ENCODE data around the gene PCDHB7. TPM values are rescaled to one million over a fixed set of nuclear protein-coding genes. Genes with fewer than 3 reads are reported as not detected.
A peak's percentile ranks its signal among the peaks of the same experiment; 100 is the strongest.
"Not testable (repeated sequence)": the region's sequence is repeated elsewhere in the genome, so short reads cannot be mapped to it uniquely, and the experiment has no call there.

Gene PCDHB7
- total RNA-seq, 1 donor from 2014 or later = 1.8 TPM

DNA sequence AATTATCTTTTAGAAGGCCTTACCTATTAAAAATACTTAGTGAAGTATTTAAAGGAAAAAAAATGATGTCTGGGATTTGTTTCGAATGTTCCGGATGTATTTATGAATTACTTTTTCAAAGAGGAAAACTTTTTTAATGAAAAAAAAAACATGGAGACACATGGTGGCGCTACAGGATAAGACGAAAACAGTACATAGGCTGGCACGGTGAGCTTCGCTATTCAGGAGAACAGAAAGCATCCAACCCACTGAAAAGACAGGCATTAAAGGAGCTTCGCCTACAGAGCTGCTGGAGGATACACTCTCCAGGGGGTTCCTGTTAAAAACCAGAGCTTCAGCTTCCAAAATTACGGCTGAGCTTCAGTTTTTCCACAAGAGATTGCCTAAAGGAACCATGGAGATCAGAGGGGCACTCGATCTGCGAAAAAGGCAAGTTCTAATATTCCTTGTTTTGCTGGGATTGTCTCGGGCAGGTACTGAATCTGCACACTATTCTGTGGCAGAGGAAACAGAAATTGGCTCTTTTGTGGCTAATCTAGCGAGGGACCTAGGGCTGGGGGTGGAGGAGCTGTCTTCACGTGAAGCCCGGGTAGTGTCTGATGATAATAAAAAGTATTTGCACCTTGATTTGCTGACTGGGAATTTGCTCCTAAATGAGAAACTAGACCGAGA is 50.8 kb downstream of the PCDHB7 start, which contains the start of gene PCDHB14:
PCDHB14 (plus strand) TSS at position 232 of the 672 bp plus-strand sequence; CDS start at position 395, 163 bp downstream.
- TF ChIP-seq, protein P1, sequence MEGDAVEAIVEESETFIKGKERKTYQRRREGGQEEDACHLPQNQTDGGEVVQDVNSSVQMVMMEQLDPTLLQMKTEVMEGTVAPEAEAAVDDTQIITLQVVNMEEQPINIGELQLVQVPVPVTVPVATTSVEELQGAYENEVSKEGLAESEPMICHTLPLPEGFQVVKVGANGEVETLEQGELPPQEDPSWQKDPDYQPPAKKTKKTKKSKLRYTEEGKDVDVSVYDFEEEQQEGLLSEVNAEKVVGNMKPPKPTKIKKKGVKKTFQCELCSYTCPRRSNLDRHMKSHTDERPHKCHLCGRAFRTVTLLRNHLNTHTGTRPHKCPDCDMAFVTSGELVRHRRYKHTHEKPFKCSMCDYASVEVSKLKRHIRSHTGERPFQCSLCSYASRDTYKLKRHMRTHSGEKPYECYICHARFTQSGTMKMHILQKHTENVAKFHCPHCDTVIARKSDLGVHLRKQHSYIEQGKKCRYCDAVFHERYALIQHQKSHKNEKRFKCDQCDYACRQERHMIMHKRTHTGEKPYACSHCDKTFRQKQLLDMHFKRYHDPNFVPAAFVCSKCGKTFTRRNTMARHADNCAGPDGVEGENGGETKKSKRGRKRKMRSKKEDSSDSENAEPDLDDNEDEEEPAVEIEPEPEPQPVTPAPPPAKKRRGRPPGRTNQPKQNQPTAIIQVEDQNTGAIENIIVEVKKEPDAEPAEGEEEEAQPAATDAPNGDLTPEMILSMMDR (IDR thresholded peaks at IDR 0.05; ENCODE audit: unreplicated experiment) = no peak
- Mint-ChIP-seq H3K27ac (no peak within 1 kb of the TSS), H3K4me1 (no peaks in the 10 kb centered on the region), H3K27me3 (ENCODE audit: low read depth) (no peaks in the 10 kb centered on the region), H3K36me3 (peaks cover 60% of the 10 kb centered on the region), H3K4me3 (peak within 1 kb of the TSS; percentile 53), H3K9me3 (peaks cover 69% of the 10 kb centered on the region)
- no peak for DNase-seq (ENCODE audit: low spot score in 2 of 2, unreplicated experiment in 2 of 2)

DNA sequence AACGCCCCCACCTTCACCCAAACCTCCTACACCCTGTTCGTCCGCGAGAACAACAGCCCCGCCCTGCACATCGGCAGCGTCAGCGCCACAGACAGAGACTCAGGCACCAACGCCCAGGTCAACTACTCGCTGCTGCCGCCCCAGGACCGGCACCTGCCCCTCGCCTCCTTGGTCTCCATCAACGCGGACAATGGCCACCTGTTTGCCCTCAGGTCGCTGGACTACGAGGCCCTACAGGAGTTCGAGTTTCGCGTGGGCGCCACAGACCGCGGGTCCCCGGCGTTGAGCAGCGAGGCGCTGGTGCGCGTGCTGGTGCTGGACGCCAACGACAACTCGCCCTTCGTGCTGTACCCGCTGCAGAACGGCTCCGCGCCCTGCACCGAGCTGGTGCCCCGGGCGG is 52.4 kb downstream of the PCDHB7 start:
- not testable (repeated sequence) for H3K27ac Mint-ChIP-seq; H3K4me1 Mint-ChIP-seq; H3K4me3 Mint-ChIP-seq; DNase-seq (ENCODE audit: low spot score in 2 of 2, unreplicated experiment in 2 of 2); H3K27me3 Mint-ChIP-seq (ENCODE audit: low read depth)
- peaks cover 47% of the 10 kb centered on the region for H3K36me3 Mint-ChIP-seq
- peaks cover 62% of the 10 kb centered on the region for H3K9me3 Mint-ChIP-seq

DNA sequence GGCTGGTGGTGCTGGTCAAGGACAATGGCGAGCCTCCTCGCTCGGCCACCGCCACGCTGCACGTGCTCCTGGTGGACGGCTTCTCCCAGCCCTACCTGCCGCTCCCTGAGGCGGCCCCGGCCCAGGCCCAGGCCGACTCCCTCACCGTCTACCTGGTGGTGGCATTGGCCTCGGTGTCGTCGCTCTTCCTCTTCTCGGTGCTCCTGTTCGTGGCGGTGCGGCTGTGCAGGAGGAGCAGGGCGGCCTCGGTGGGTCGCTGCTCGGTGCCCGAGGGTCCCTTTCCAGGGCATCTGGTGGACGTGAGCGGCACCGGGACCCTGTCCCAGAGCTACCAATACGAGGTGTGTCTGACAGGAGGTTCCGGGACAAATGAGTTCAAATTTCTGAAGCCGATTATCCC is 53.0 kb downstream of the PCDHB7 start:
- H3K4me3 Mint-ChIP-seq; DNase-seq (ENCODE audit: low spot score in 2 of 2, unreplicated experiment in 2 of 2); H3K4me1 Mint-ChIP-seq; H3K27me3 Mint-ChIP-seq (ENCODE audit: low read depth); H3K27ac Mint-ChIP-seq: not testable (repeated sequence)
- H3K36me3 Mint-ChIP-seq = peaks cover 41% of the 10 kb centered on the region
- peaks cover 60% of the 10 kb centered on the region for H3K9me3 Mint-ChIP-seq

Other genes with a start within 250 kb of the PCDHB7 start
- 9.2 to 10.1 TPM (median 9.7 TPM) in 3 replicates for gene PCDHAC1, start 246.3 kb upstream of the PCDHB7 start, total RNA-seq
- gene PCDHAC2, start 206.2 kb upstream of the PCDHB7 start, total RNA-seq = 12.1 to 12.7 TPM (median 12.4 TPM) in 3 replicates
- gene PCDHB1, start 121.3 kb upstream of the PCDHB7 start, total RNA-seq = 0.16 to 0.18 TPM (median 0.16 TPM) in 3 replicates
- 116 to 127 TPM (median 118 TPM) in 3 replicates for gene PCDHB2, start 78.0 kb upstream of the PCDHB7 start, total RNA-seq
- gene PCDHB3, start 72.2 kb upstream of the PCDHB7 start, total RNA-seq = 19.2 to 21.6 TPM (median 19.8 TPM) in 3 replicates
- 7.9 to 8.6 TPM (median 8.0 TPM) in 3 replicates for gene PCDHB4, start 50.8 kb upstream of the PCDHB7 start, total RNA-seq
- 5.2 to 6.8 TPM (median 6.0 TPM) in 3 replicates for gene PCDHB5, start 37.4 kb upstream of the PCDHB7 start, total RNA-seq
- 1.8 to 2.1 TPM (median 2.1 TPM) in 3 replicates for gene PCDHB6, start 22.6 kb upstream of the PCDHB7 start, total RNA-seq
- 2.3 to 2.4 TPM (median 2.4 TPM) in 3 replicates for gene PCDHB8, start 5.1 kb downstream of the PCDHB7 start, total RNA-seq
- gene PCDHB16, start 9.7 kb downstream of the PCDHB7 start, total RNA-seq = 23.5 to 24.6 TPM (median 24.4 TPM) in 3 replicates
- gene PCDHB9, start 14.5 kb downstream of the PCDHB7 start, total RNA-seq = 14.5 to 16.0 TPM (median 15.1 TPM) in 3 replicates
- gene PCDHB10, start 19.7 kb downstream of the PCDHB7 start, total RNA-seq = 10.8 to 11.9 TPM (median 11.7 TPM) in 3 replicates
- 6.1 to 6.6 TPM (median 6.4 TPM) in 3 replicates for gene PCDHB11, start 27.0 kb downstream of the PCDHB7 start, total RNA-seq
- gene PCDHB12, start 36.1 kb downstream of the PCDHB7 start, total RNA-seq = 5.8 to 6.4 TPM (median 6.1 TPM) in 3 replicates
- gene PCDHB13, start 41.3 kb downstream of the PCDHB7 start, total RNA-seq = 7.8 to 8.0 TPM (median 8.0 TPM) in 3 replicates
- 7.1 to 8.6 TPM (median 7.7 TPM) in 3 replicates for gene PCDHB14, start 50.7 kb downstream of the PCDHB7 start, total RNA-seq
- 2.2 to 2.4 TPM (median 2.3 TPM) in 3 replicates for gene PCDHB15, start 72.8 kb downstream of the PCDHB7 start, total RNA-seq
- gene SLC25A2, start 131.4 kb downstream of the PCDHB7 start, total RNA-seq = 1.3 to 1.6 TPM (median 1.6 TPM) in 3 replicates
- gene TAF7, start 148.1 kb downstream of the PCDHB7 start, total RNA-seq = 97.2 to 103 TPM (median 99.6 TPM) in 3 replicates
- gene PCDHGA1, start 157.9 kb downstream of the PCDHB7 start, total RNA-seq = 0.22 to 0.47 TPM (median 0.34 TPM) in 3 replicates
- 0.11 to 0.33 TPM (median 0.32 TPM) in 3 replicates for gene PCDHGA2, start 166.1 kb downstream of the PCDHB7 start, total RNA-seq
- gene PCDHGA3, start 171.2 kb downstream of the PCDHB7 start, total RNA-seq = 0.07 to 0.16 TPM (median 0.13 TPM) in 3 replicates
- gene PCDHGB1, start 177.5 kb downstream of the PCDHB7 start, total RNA-seq = 1.7 to 2.0 TPM (median 2.0 TPM) in 3 replicates
- gene PCDHGA4, start 182.4 kb downstream of the PCDHB7 start, total RNA-seq = 0.86 to 1.2 TPM (median 1.1 TPM) in 3 replicates
- 0.86 to 1.3 TPM (median 1.2 TPM) in 3 replicates for gene PCDHGB2, start 187.3 kb downstream of the PCDHB7 start, total RNA-seq
- gene PCDHGA5, start 191.5 kb downstream of the PCDHB7 start, total RNA-seq = 0.51 to 0.66 TPM (median 0.52 TPM) in 3 replicates
- gene PCDHGB3, start 197.6 kb downstream of the PCDHB7 start, total RNA-seq = 0.59 to 0.74 TPM (median 0.64 TPM) in 3 replicates
- 0.25 to 0.60 TPM (median 0.57 TPM) in 3 replicates for gene PCDHGA6, start 201.2 kb downstream of the PCDHB7 start, total RNA-seq
- 0.33 to 0.43 TPM (median 0.38 TPM) in 3 replicates for gene PCDHGA7, start 210.1 kb downstream of the PCDHB7 start, total RNA-seq
- gene PCDHGB4, start 215.1 kb downstream of the PCDHB7 start, total RNA-seq = 31.0 to 35.5 TPM (median 33.0 TPM) in 3 replicates
- gene PCDHGA8, start 220.0 kb downstream of the PCDHB7 start, total RNA-seq = 2.6 to 2.9 TPM (median 2.7 TPM) in 3 replicates
- gene PCDHGB5, start 225.3 kb downstream of the PCDHB7 start, total RNA-seq = 3.3 to 4.5 TPM (median 3.9 TPM) in 3 replicates
- gene PCDHGA9, start 230.1 kb downstream of the PCDHB7 start, total RNA-seq = 2.1 to 2.3 TPM (median 2.3 TPM) in 3 replicates
- gene PCDHGB6, start 235.4 kb downstream of the PCDHB7 start, total RNA-seq = 74.0 to 76.3 TPM (median 75.7 TPM) in 3 replicates
- 30.7 to 33.4 TPM (median 32.1 TPM) in 3 replicates for gene PCDHGA10, start 240.3 kb downstream of the PCDHB7 start, total RNA-seq
- gene PCDHGB7, start 245.0 kb downstream of the PCDHB7 start, total RNA-seq = 14.1 to 16.4 TPM (median 14.9 TPM) in 3 replicates
- gene PCDHGA11, start 248.4 kb downstream of the PCDHB7 start, total RNA-seq = 5.7 to 6.0 TPM (median 6.0 TPM) in 3 replicates